DMS 273 (cell line): Measurements from ENCODE around the gene RPL27A.
"Not testable (repeated sequence)": the region's sequence is repeated elsewhere in the genome, so short reads cannot be mapped to it uniquely, and the experiment has no call there.

ENCODE experiments used
- DNase-seq: peaks from one replicate; lab custom pipeline; 2025; ENCODE audit not compliant: unreplicated experiment; lab: John Stamatoyannopoulos, UW

The RPL27A gene

GRCh38 chr11:8682303-8683114, at the start of gene RPL27A, which contains the start of gene TRIM66:
Gene RPL27A, plus strand, starts transcription at chr11:8682792. Its CDS starts 22 bp downstream, at chr11:8682814.
Gene TRIM66, minus strand, starts transcription at chr11:8682665. Its CDS starts 10,391 bp downstream, at chr11:8672274.
- peak; percentile 97 for DNase-seq

- DNase-seq: no peak
Measured at GRCh38 chr11:8634498-8634897, 48.1 kb upstream of the RPL27A start.

GRCh38 chr11:8636127-8636526, 46.5 kb upstream of the RPL27A start:
- no peak for DNase-seq

GRCh38 chr11:8638300-8638699, 44.3 kb upstream of the RPL27A start:
- no peak for DNase-seq

- no peak for DNase-seq
Measured at GRCh38 chr11:8639655-8640054, 42.9 kb upstream of the RPL27A start.

- DNase-seq: peak; percentile 18
Measured at GRCh38 chr11:8640267-8640906, 42.2 kb upstream of the RPL27A start.

GRCh38 chr11:8641332-8641731, 41.3 kb upstream of the RPL27A start:
- DNase-seq: no peak

- DNase-seq: peak; percentile 87
Measured at GRCh38 chr11:8642196-8642841, 40.3 kb upstream of the RPL27A start.

GRCh38 chr11:8646873-8647272, 35.7 kb upstream of the RPL27A start:
- no peak for DNase-seq

GRCh38 chr11:8649361-8649760, 33.2 kb upstream of the RPL27A start:
- no peak for DNase-seq

- DNase-seq: no peak
Measured at GRCh38 chr11:8650401-8650990, 32.1 kb upstream of the RPL27A start.

- DNase-seq: peak; percentile 24
Measured at GRCh38 chr11:8652140-8652539, 30.5 kb upstream of the RPL27A start.

GRCh38 chr11:8654503-8654902, 28.1 kb upstream of the RPL27A start:
- no peak for DNase-seq

GRCh38 chr11:8656291-8656690, 26.3 kb upstream of the RPL27A start:
- no peak for DNase-seq

GRCh38 chr11:8658321-8659057, 24.1 kb upstream of the RPL27A start:
- DNase-seq: peak; percentile 8

GRCh38 chr11:8661001-8661795, 21.4 kb upstream of the RPL27A start:
- DNase-seq: no peak

- DNase-seq: no peak
Measured at GRCh38 chr11:8665222-8665621, 17.4 kb upstream of the RPL27A start.

GRCh38 chr11:8670081-8670480, 12.5 kb upstream of the RPL27A start:
- DNase-seq: not testable (repeated sequence)

- peak; percentile 65 for DNase-seq
Measured at GRCh38 chr11:8671193-8671612, 11.4 kb upstream of the RPL27A start.

GRCh38 chr11:8671651-8672062, 10.9 kb upstream of the RPL27A start:
- peak; percentile 90 for DNase-seq
